Amygdala (tissue), 56 donors: ENCODE results near the gene COMMD9.

Source experiments
- DNase-seq, 56 donors: peaks; one replicate each; lab custom pipeline; 2025; lab: John Stamatoyannopoulos, UW

COMMD9 gene

DNA sequence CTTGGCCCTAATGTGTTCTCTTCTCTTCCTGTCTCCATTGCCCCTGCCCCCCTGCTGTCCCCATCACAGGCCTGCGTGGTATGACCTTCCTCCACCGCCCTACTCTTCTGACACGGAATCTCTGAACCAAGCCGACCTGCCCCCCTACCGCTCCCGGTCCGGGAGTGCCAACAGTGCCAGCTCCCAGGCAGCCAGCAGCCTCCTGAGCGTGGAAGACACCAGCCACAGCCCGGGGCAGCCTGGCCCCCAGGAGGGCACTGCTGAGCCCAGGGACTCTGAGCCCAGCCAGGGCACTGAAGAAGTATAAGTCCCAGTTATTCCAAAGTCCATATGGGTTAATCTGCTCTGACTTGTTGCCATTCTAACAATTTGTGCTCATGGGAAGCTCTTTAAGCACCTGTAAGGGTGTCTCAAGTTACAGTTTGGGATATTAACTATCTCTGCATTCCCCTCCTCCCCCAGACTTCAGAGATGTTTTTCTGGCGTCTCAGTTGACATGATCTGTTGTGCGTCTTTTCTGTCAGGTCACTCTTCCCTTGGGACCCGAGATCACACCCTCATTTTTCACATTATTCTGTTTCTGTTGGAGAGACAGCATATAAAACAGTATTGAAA lies 60.0 kb downstream of the COMMD9 start:
- no peak for DNase-seq

DNA sequence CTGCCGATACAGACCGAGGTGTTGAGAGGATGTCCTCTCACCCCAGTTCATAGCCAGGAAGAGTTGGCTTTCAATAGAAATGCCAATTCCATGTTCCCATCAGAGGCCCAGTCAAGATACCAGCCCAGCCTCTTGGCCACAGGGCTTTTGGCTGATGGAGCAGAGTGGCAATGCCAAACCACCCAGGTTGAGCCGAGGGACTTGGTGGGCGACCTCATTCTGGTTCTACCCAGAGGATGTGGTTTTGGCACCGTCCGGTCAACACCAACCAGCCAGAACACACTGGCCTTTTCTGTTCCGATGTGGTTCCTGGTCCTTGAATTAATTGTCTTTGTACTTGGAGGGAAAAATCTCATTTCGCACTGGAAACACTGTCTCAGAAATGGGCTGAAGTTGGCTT lies 60.5 kb downstream of the COMMD9 start:
- DNase-seq: no peak

DNA sequence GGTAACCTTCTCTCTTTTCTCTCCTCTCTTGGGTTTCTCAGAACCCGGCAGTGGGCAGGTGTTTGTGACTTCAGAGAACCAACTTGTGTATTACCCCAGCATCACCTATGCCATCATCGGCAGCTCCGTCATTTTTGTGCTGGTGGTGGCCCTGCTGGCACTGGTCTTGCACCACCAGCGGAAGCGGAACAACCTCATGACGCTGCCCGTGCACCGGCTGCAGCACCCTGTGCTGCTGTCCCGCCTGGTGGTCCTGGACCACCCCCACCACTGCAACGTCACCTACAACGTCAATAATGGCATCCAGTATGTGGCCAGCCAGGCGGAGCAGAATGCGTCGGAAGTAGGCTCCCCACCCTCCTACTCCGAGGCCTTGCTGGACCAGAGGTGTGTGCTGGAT lies 62.2 kb downstream of the COMMD9 start:
- DNase-seq: no peak

DNA sequence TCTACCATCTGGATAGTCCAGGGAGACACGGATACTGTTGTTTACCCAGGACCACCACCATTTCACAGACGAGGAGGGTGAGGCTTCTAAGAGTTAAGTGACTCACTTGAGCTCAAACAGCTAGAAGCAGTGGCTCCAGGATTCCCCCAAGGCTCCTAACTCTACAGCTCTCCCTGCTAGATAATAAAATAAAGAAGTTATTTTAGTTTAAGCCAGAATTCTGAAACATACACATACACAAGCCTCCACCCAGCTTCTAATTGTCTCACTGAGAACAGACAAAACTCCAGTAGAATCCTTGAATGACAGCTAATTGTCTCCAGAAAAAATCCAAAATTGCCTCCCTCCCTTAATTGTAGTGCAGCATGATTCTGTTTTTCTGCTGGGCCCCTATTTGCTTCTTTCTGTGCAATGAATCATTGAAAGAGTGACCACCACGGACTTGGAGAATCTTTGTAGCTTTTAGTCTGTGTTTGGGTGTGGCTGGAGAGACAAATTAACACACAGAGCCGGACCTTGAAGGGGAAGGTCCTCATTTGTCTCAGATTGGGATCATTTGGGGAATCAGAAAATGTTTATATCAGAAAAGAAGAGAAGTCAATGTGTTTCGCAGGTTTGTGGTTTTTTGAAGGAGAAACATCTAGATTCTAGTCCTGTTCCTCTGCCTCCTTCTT lies 64.9 kb downstream of the COMMD9 start:
- no peak for DNase-seq

DNA sequence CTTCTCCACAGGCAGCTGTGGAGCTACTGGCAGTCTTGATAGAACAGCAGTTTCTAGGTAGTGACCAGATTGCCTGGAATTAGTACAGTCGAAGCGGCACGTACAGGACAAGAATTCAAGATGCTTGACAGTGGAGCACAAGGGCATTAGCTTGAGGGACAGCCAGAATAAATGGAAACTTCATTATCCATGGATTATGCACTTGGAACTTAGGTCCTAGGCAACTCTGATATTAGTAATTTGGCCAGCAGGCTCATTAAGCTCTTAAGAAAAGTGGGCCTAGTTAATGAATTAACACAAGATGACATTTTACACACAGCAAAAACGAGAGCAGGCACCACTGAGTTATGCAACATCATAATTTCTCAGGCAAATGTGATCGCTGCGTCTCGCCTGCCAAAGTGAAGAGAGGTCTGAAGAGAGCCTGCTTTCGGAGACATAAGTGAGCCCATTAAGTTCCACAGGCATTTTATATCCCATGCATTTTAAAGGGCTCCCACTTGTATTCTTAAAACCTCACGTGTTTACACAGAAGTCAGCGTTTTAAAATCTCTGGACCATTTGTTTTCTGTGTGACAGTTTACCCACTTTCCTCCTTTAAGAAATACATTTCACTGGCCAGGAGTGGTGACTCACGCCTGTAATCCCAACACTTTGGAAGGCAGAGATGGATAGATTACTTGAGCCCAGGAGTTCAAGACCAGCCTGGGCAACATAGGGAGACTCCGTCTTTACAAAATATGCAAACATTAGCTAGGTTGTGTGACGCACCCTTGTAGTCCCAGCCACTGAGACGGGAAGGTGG lies 66.2 kb downstream of the COMMD9 start:
- no peak for DNase-seq
